GM20431 (cell line): Measurements from ENCODE around the gene LRRC63.

Experiments used
- in situ Hi-C: fragments of 300-500 bp; cut with MseI, MboI; formaldehyde crosslinking; loops from one replicate; pipeline ENCODE4 v1.15.0; 2020; ENCODE audit warnings: low sequenced_read_pairs; ENCODE audit not compliant: unreplicated experiment

The LRRC63 gene

DNA sequence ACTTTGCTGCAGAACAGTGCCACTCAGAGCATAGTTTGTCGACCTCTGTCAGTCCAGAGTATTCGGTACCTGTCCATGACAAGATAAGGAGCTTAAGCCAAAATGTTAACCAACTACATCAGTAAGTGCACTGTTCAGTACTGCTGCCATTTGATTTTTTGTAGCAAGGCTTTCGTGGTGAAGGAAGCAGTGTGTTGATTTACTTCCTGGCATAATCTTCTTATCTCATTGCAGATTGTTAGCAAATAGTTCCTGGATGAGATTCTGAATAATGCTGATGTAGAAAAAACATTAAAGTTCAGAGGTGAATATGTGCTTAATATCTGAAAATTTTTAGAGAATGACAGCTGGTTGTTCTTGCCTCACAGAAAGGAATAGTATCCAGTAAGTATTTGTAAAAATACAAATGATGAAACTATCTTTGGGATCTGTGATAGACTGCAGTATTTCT lies 85.7 kb downstream of the LRRC63 start:
- in situ Hi-C loops = no loop called here

- in situ Hi-C loops = no loop called here
These were observed 92.1 kb downstream of the LRRC63 start for GRCh38 chr13:46303742-46304385.

DNA sequence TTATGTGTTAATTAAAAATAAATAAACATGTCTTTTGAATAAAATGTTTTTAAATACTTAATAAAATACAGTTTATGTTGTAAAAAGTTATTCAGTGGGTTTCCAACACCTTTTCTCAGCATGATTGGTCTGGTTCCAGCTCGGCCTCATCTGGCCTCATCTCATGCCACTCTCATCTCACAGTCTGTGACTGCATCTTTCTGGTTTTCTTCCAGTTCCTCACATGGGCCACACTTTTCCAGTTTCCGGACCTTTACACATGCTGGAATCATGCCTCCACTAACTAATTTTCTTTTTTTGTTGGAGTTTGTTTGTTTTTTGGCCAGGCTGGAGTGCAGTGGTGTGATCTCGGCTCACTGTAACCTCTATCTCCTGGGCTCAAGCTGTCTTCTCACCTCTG lies 92.8 kb downstream of the LRRC63 start:
- in situ Hi-C loops = no loop called here

- in situ Hi-C loops = no loop called here
These were observed 95.8 kb downstream of the LRRC63 start for GRCh38 chr13:46307554-46307953.

- in situ Hi-C loops = no loop called here
These were observed 98.3 kb downstream of the LRRC63 start for GRCh38 chr13:46310066-46310465.

- in situ Hi-C loops = no loop called here
These were observed 99.5 kb downstream of the LRRC63 start for GRCh38 chr13:46311217-46311616.

GRCh38 chr13:46313024-46313423 lies 101.3 kb downstream of the LRRC63 start:
- in situ Hi-C loops = no loop called here

GRCh38 chr13:46313432-46314257 lies 101.9 kb downstream of the LRRC63 start:
- in situ Hi-C loops = no loop called here

GRCh38 chr13:46314587-46314986 lies 102.9 kb downstream of the LRRC63 start:
- in situ Hi-C loops = no loop called here

DNA sequence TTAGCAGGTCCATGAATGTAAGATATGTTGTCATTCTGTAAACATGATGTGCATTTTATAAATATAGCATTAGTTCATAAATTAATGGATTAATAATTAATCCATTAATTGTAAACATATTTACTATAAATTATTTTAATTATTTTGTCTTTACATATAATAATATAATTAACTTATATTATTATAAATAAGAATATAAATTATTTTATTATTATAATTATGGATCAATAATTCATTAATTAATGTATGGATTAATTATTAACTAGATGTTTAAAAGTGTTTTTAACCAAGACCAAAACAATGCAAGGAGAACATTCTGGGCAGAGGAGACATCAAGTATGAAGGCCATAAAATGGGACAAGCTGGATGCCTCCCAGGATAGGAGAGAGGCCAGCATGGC lies 103.3 kb downstream of the LRRC63 start:
- in situ Hi-C loops = no loop called here

GRCh38 chr13:46315491-46316075 lies 103.9 kb downstream of the LRRC63 start:
- in situ Hi-C loops = no loop called here

DNA sequence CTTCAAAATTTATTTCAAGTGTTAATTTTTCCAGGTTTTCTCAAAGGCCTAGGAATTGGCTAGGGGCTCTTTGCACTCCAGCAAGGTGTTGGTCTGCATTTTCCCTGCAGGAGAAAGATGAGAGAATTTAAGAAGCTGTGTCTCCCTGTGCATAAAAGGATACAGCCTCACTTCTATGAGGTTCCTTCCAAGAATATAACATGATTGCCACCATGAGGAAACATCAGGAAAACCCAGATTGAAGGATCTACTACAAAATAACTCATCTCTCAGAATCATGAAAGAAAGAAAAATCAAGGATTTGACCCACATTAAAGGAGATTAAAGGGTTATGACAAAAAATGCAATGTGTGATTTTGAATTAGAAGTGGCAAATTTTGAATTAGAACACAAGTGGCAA lies 105.4 kb downstream of the LRRC63 start:
- in situ Hi-C loops = no loop called here

DNA sequence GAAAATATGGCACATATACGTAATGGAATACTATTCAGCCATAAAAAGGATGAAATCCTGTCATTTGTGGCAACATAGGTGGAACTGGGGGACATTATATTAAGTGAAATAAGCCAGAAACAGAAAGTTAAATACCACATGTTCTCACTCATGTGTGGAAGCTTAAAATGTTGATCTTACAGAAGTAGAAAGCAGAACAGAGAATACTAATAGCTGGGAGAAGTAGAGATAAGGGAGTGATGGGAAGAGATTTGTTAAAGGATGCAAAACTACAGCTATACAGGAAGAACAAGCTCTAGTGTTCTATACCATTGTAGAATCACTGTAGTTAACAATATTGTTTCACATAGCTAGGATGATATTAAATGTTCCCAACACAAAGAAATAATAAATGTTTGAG lies 107.3 kb downstream of the LRRC63 start:
- in situ Hi-C loops = no loop called here

DNA sequence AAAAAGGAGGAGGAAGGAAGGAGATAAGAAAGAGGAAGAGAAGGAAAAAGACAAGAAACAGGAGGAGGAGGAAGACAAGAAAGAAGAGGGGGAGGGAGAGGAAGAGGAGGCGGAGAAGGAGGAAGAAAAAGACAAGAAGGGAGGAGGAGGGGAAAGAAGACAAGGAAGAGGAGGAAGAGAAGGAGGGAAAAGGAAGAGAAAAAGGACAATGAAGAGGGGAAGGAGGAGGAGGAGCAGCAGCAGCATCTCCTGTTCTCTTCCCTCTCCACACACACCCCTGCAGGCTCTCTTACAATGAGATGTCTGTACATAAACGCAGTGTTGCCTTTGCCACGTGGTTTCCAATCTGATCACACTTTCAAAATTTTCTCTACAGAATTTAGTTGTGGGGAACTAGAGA lies 108.7 kb downstream of the LRRC63 start:
- in situ Hi-C loops = no loop called here

DNA sequence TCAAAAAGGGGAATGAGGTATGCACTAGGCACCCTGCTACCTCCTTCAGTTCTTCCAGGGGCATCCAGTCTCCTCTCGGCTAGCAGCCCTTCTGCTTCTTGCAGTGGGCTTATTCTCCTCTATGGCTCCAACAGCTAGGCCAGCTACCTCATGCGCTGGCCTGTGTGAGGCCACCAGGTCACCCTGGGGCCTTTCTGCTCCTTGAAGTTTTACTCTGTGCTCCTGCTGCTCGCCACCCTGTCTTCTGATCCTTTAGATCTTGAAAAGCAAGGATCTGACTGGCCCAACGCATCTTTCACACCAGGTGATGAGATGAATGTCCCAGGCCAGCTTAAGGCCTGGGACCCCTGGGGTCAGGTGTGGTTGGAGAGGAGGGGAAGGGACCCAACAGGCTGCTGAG lies 109.1 kb downstream of the LRRC63 start:
- in situ Hi-C loops = no loop called here

GRCh38 chr13:46321494-46322225 lies 109.9 kb downstream of the LRRC63 start:
- in situ Hi-C loops = no loop called here

- in situ Hi-C loops = no loop called here
These were observed 113.2 kb downstream of the LRRC63 start for GRCh38 chr13:46324976-46325375.
